Retinal pigment epithelial cell (primary cell): Measurements from ENCODE around the gene WWC1.

Experiments
- DNase-seq: peaks from one replicate; pipeline ENCODE4 v3.0.0-alpha.2; 2010; ENCODE audit warnings: low read depth
- H3K4me3 ChIP-seq: 2 replicates; pipeline ENCODE4 v1.5.1; 2011; ENCODE audit warnings: mild to moderate bottlenecking, low read length, control low read depth, moderate library complexity
- CTCF ChIP-seq: conservative IDR thresholded peaks from 2 replicates; pipeline ENCODE4 v1.5.1; 2011; ENCODE audit warnings: low read depth, low read length, control low read depth, inconsistent platforms

WWC1 gene

GRCh38 chr5:168356171-168356570, 64.7 kb downstream of the WWC1 start:
- no peak for DNase-seq
- no peak for TF ChIP-seq CTCF
- H3K4me3 ChIP-seq, result no peak overlapping the region

- no peak for TF ChIP-seq CTCF
- no peak overlapping the region for H3K4me3 ChIP-seq
- DNase-seq, result no peak
Observed at GRCh38 chr5:168356592-168356991, 65.1 kb downstream of the WWC1 start.

- no peak for TF ChIP-seq CTCF
- H3K4me3 ChIP-seq, result no peak overlapping the region
- DNase-seq, result no peak
Observed at GRCh38 chr5:168357876-168358275, 66.4 kb downstream of the WWC1 start.

- no peak overlapping the region for H3K4me3 ChIP-seq
- TF ChIP-seq CTCF, result no peak
- DNase-seq, result no peak
Observed at GRCh38 chr5:168359820-168360460, 68.5 kb downstream of the WWC1 start.

- TF ChIP-seq CTCF, result no peak
- DNase-seq, result no peak
- no peak overlapping the region for H3K4me3 ChIP-seq
Observed at GRCh38 chr5:168360521-168361285, 69.3 kb downstream of the WWC1 start.

GRCh38 chr5:168362097-168362885, 70.8 kb downstream of the WWC1 start:
- TF ChIP-seq CTCF, result no peak
- no peak overlapping the region for H3K4me3 ChIP-seq
- DNase-seq, result no peak
